Stimulated activated naive CD8-positive, alpha-beta T cell treated with anti-CD3 and anti-CD28 coated beads, Interleukin-15, Interleukin-2, amounts not matched to agents 100 U/mL and 50 U/mL, for 24 hours (primary cell): Measurements from ENCODE around the gene PCAT7.
"Not testable (repeated sequence)": the region's sequence is repeated elsewhere in the genome, so short reads cannot be mapped to it uniquely, and the experiment has no call there.

Experiments used
- ATAC-seq: fragments of 150-1000 bp; cut with Tn5 transposase; one replicate; pipeline ENCODE4 v1.10.0; 2021
- DNase-seq: peaks from one replicate; pipeline ENCODE4 v3.0.0; 2021

PCAT7 gene

GRCh38 chr9:94554439-94555331 lies at the start of gene PCAT7:
Gene PCAT7 (plus strand): TSS chr9:94555083.
- DNase-seq (peak; percentile 43), ATAC-seq (peak; percentile 88)

GRCh38 chr9:94506370-94506769 lies 48.5 kb upstream of the PCAT7 start:
- ATAC-seq = not testable (repeated sequence)

DNA sequence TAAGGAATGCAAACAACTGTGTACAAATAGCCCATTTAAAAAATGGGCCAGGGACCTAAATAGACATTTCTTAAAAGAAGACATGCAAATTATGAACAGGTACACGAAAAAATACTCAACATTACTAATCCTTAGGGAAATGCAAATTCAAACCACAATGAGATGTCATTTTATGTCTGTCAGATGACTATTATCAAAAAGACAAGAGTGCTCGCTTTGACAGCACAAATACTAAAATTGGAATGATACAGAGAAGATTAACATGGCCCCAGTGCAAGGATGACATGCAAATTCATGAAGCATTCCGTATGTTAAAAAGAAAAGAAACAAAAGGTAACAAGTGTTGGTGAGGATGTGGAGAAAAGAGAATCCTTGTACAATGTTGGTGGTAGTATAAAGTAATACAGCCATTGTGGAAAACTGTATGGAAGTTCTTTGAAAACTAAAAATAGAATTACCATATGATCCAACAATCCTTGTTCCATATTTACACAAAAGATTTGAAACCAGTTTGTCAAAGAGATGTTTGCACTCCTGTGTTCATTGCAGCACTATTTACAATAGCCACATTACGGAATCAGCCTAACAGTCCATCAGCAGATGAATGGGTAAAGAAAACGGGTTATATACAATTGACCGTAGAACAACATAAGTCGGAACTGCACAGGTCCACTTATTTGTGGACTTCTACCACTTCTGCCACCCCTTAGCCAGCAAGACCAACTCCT lies 47.2 kb upstream of the PCAT7 start:
- no peak for DNase-seq
- no peak for ATAC-seq

More at GRCh38 chr9:94506370-94506769, 48.5 kb upstream of the PCAT7 start:
- not testable (repeated sequence) for DNase-seq

DNA sequence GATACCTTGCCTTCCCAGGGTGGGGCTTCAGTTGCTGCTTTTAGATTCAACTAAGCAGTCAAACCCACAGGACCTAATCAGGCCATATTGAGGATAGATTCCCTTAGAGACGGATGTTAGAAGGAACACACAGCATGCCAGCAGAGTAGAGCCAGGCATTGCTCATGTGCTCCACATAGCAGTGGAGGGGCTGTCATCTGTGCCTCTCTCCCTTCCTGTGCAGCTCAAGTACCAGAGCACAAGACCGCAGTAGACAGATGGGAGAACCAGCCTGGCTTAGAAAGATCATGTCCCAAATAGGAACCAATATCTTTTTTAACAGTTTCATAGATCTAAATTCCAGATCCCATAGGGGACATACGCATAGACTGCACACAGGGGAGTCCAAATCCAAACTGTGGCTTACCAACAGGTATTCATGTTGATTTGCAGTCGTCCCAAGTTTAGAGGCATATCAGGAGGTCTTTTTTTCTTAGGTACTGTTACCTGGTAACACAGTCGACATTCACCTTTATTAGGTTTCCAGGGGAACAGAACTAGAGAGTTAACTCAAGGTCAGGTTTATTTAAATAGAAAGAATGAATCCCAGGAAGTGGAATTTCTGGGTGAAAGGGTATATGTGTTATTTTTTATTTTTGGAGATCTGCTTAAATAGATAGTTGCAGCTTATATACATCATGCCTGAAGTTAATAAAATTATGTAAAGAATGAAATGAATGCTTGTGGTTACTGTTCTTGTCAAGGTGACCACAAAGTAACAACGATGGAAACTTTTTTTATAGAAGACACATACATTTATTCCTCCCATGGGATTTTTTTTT lies 43.5 kb upstream of the PCAT7 start:
- DNase-seq (no peak), ATAC-seq (no peak)

DNA sequence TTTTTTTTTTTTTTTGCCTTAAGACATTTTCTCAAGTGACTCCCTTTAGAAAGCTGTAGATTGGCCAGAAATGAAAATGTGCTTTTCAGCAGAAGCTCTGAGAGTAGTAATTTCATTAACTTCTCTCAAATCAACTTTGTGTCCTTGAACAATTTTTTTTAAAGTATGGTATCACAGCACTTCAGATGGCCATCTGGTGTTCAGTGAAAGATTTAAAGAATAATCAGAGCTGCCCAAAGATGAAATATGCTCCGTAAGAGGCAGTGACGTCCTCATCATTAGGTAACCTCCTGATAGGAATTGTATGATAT lies 43.0 kb upstream of the PCAT7 start:
- DNase-seq (no peak), ATAC-seq (no peak)

DNA sequence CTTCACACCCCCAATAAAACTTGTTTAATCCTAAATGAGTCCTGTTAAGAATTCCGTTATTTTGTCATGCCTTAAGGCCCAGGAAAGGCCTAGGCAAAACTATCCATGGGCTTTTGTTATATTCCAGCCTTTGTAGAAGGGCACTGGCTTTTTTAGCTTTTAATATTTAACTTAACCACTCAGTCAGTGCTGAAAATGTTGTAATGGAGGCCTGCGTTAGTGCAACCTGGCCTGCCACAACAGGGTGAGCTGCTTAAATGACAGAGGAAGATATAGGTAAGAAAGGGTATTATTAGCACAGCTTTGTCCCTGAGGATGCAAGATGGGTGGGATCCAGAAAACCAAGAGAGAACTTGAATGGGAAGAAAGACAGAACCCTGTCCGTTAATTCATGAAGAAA lies 40.2 kb upstream of the PCAT7 start:
- no peak for ATAC-seq
- DNase-seq = no peak

GRCh38 chr9:94517254-94517653 lies 37.6 kb upstream of the PCAT7 start:
- no peak for ATAC-seq
- DNase-seq = no peak

GRCh38 chr9:94525396-94526035 lies 29.4 kb upstream of the PCAT7 start:
- no peak for ATAC-seq
- DNase-seq = no peak

GRCh38 chr9:94526271-94526670 lies 28.6 kb upstream of the PCAT7 start:
- ATAC-seq = no peak
- no peak for DNase-seq

DNA sequence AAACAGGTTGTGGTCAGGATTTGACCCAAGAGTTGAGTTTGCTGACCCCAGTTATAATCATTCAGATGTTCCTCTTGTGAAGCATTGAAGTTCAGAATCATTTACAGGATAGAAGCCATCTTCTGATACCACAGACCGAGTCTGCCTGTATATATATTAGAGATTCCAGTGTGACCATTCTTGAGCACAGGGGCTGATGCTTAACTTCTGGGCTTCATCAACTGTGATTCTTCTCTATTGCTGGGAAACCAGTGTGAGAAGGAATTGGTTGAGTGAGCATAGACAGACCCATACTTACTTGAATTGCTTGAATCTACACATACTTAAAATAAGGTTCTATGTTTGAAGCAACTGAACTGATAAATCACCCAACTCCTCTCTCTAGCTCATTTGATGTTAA lies 27.9 kb upstream of the PCAT7 start:
- ATAC-seq = no peak
- no peak for DNase-seq

DNA sequence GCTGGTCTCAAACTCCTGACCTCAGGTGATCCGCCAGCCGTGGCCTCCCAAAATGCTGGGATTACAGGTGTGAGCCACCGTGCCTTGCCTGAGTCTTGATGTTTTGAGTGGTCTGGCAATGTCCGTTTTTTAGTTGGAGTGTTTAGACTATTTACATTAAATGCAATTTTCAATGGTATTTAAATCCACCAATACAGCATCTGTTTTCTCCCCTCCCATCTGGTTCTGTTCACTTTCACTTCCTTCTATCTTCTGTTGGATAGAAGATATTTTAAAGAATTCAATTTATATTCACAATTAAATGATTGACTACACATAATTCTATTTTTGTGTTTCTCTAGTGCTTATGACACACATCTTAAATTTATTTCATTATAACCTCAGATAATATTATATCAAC lies 26.0 kb upstream of the PCAT7 start:
- DNase-seq = no peak
- no peak for ATAC-seq

- DNase-seq (no peak), ATAC-seq (no peak)
Observed at GRCh38 chr9:94533155-94533554, 21.7 kb upstream of the PCAT7 start.

GRCh38 chr9:94533601-94534000 lies 21.3 kb upstream of the PCAT7 start:
- DNase-seq (no peak), ATAC-seq (no peak)

- no peak for DNase-seq
- ATAC-seq = no peak
Observed at GRCh38 chr9:94534901-94535300, 20.0 kb upstream of the PCAT7 start.

DNA sequence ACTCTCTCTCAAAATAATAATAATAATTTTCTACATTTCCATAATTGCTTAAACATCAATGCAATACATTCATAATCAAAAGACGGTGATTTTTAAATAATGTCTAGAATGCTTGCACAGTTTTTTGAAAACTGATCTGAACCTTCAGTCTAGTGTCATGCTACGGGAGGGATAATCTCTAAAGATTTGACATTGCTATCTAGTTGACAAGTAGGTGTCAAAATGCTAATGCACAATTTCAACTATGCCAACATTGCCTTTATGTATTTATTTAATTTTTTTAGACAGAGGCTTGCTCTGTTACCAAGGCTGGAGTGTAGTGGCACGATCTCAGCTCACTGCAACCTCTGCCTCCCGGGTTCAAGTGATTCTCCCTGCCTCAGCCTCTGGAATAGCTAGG lies 16.0 kb upstream of the PCAT7 start:
- no peak for ATAC-seq
- DNase-seq = no peak

DNA sequence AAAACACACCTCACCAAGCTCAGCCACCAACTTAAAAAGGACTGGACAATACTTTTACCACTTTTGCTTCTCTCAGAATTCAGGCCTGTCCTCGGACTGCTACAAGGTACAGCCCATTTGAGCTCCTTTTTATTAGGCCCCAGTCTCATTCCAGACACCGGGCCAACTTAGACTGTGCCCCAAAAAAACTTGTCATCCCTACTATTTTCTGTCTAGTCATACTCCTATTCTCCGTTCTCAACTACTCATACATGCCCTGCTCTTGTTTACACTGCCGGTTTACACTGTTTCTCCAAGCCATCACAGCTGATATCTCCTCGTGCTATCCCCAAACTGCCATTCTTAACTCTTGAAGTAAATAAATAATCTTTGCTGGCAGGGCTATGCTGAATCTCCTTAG lies 10.5 kb upstream of the PCAT7 start:
- ATAC-seq, DNase-seq: not testable (repeated sequence)

- DNase-seq = no peak
- ATAC-seq = no peak
Observed at GRCh38 chr9:94545940-94546339, 8.9 kb upstream of the PCAT7 start.

DNA sequence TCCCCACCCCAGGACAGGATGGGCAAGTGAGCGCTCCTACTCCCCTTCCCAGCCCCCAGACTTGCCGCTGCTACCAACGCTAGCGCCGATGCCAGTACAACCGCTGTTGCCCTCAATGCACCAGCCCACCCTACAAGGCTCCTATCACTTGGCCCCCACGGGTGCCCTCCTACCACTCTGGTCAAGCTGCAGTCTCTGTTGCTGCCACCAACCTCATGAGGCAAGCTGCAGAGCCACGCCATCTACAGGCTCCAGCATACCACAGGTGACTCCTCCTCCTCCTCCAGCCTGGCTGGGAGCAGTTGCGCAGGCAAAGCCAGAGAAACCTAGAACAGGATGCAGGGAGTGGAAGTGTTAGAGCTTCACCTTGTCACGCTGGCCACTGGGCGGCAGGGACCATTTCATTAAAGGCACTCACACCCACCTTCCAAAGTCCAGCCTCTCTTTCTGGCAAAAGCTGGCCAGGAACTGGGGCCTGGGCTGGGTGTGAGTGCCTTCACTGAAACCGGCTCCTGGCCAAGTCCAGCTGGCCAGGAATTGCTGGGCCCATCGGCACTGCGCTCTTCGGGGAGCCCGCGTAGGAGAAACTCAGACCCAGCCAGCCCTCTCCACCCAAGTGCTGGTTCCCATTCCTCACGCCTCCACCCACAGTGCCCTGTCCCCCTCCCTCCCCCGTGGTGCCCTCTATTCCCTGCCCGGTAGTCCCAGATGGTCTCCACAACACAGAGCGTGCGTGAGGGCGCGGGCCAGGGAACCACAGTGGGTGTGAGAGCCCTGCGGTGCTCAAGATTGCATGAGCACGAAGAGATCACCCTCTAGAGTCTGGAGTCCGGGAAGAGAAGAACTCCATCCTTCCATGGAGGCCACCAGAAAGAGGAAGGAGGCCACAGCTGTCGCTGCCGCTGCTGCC lies 1.6 kb upstream of the PCAT7 start:
- DNase-seq (no peak), ATAC-seq (peak; percentile 15)

DNA sequence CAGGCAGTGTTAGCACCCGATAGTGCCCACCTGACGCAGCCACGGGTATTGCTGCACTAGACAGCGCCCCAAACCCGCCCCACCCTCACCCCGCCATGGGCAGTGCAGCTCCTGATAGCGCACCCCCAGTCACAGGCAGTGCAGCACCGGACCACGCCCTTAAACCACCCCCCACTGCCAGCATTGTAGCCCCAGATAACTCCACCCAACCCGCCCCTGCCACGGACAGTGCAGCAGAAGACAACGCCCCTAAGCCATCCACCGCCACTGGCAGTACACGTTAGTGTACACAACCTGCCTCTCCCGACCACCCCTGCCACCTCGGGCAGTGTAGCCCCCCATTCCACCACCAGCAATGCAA lies 825 bp upstream of the PCAT7 start:
- ATAC-seq = no peak
- DNase-seq = no peak

DNA sequence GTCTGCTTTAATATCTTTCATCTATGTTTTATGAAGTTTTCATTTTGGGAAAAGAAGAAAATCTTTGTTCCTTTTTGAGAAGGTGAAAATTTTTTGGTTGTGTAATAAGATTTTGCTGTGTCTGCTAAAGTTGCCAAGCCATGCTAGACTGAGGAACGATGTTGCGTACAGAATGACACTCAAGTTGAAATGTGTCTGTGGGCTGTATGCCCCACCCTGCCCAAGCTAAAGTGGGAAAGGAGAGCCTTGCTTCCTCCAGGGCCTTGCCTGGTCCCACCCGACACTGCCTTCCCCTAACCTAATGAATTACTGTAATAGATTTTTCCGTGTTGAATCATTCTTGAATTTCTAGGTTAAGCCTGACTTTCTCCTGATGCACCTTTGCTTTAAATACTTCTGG lies 2.5 kb downstream of the PCAT7 start:
- ATAC-seq (no peak), DNase-seq (no peak)

- DNase-seq = peak; percentile 26
- peak; percentile 59 for ATAC-seq
Observed at GRCh38 chr9:94560237-94560636, 5.4 kb downstream of the PCAT7 start.
